Nasal cavity respiratory epithelium epithelial cell of viscerocranial mucosa (primary cell): ENCODE data around the gene LYST. TPM values are rescaled to one million over a fixed set of nuclear protein-coding genes. Genes with fewer than 3 reads are reported as not detected.

Experiments
- total RNA-seq: library from RNA; depleted of rRNA; stranded (reverse); fragments of >200 nt; gene quantifications from 2 replicates; pipeline ENCODE4 v1.2.3, GENCODE V29; 2014

The LYST gene
- 31.1 and 38.6 TPM in 2 replicates for total RNA-seq

GRCh38 chr1:235866205-235866912, at the start of gene LYST:
Gene LYST, minus strand, starts transcription at chr1:235866906. Its CDS starts 36,489 bp downstream, at chr1:235830417.

GRCh38 chr1:235649368-235650163, 217.1 kb downstream of the LYST start, which contains the start of gene GNG4:
Gene GNG4, minus strand, starts transcription at chr1:235649784. Its CDS starts 65,946 bp downstream, at chr1:235583838.

Other genes with a start within 250 kb of the LYST start
- 0.57 TPM in 1 of 2 replicates, not detected in the other for gene GNG4, start 217.1 kb downstream of the LYST start, total RNA-seq
- gene NID1, start 198.2 kb upstream of the LYST start, total RNA-seq = 0.34 and 3.1 TPM in 2 replicates